Measurements from ENCODE around the gene WAPL. TPM values are rescaled to one million over a fixed set of nuclear protein-coding genes. Genes with fewer than 3 reads are reported as not detected.

Gene WAPL
- total RNA-seq, 1 experiment from 2014 or later = 24.5 TPM

- no peak for TF ChIP-seq EZH2 (IDR thresholded peaks at IDR 0.05; ENCODE audit: low read length, unreplicated experiment)
- TF ChIP-seq, protein P1, sequence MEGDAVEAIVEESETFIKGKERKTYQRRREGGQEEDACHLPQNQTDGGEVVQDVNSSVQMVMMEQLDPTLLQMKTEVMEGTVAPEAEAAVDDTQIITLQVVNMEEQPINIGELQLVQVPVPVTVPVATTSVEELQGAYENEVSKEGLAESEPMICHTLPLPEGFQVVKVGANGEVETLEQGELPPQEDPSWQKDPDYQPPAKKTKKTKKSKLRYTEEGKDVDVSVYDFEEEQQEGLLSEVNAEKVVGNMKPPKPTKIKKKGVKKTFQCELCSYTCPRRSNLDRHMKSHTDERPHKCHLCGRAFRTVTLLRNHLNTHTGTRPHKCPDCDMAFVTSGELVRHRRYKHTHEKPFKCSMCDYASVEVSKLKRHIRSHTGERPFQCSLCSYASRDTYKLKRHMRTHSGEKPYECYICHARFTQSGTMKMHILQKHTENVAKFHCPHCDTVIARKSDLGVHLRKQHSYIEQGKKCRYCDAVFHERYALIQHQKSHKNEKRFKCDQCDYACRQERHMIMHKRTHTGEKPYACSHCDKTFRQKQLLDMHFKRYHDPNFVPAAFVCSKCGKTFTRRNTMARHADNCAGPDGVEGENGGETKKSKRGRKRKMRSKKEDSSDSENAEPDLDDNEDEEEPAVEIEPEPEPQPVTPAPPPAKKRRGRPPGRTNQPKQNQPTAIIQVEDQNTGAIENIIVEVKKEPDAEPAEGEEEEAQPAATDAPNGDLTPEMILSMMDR (conservative IDR thresholded peaks at IDR 0.05; ENCODE audit: low read depth, low read length) = no peak
- TF ChIP-seq EZH2phosphoT487 (IDR thresholded peaks at IDR 0.05; ENCODE audit: borderline replicate concordance, low read length) = no peak
- Histone ChIP-seq H3K4me1 (ENCODE audit: insufficient read depth, low read length) (no peaks in the 10 kb centered on the region), H3K4me3 (ENCODE audit: low read length) (no peak overlapping the region), H2AFZ (ENCODE audit: low read length) (no peak overlapping the region), H3K27me3 (ENCODE audit: low read length) (peaks cover 11% of the 10 kb centered on the region; the same call in 1 of the 2 replicates), H3K36me3 (ENCODE audit: low read depth, low read length) (no peaks in the 10 kb centered on the region), H3K27ac (ENCODE audit: low read length) (no peak overlapping the region), H3K9ac (ENCODE audit: low read length) (no peak overlapping the region), H4K20me1 (ENCODE audit: low read length) (no peaks in the 10 kb centered on the region), H3K79me2 (ENCODE audit: low read length) (no peaks in the 10 kb centered on the region), H3K9me2 (replicated peaks; ENCODE audit: low read length) (no peaks in the 10 kb centered on the region), H3K4me2 (ENCODE audit: low read length) (no peak overlapping the region), H3F3A (ENCODE audit: low read length, unreplicated experiment) (no peaks in the 10 kb centered on the region), H3K9me3 (ENCODE audit: low read length) (no peaks in the 10 kb centered on the region)
- intact Hi-C loops (cut with micrococcal nuclease) = no loop called here
- ATAC-seq (no peak), DNase-seq (no peak)
- ChIA-PET POLR2A (ENCODE audit: unreplicated experiment) (no interaction called here), CTCF (interaction anchor here (0.6 kb wide), 1 partner anchor 40 kb away, joined by 3 read pairs; no protein-coding TSS in a partner anchor)
- no TSS peak for BruUV-seq (replicated peaks)
These were observed 134.3 kb downstream of the WAPL start for GRCh38 chr10:86387178-86387794.

- H3K4me2 ChIP-seq (ENCODE audit: low read length) = no peak overlapping the region
- BruUV-seq (replicated peaks) = no TSS peak
- TF ChIP-seq, protein P1 (conservative IDR thresholded peaks at IDR 0.05; ENCODE audit: low read depth, low read length) = no peak
- no peak for TF ChIP-seq EZH2phosphoT487 (IDR thresholded peaks at IDR 0.05; ENCODE audit: borderline replicate concordance, low read length)
- TF ChIP-seq EZH2 (IDR thresholded peaks at IDR 0.05; ENCODE audit: low read length, unreplicated experiment) = no peak
- POLR2A ChIA-PET (ENCODE audit: unreplicated experiment) = no interaction called here
- CTCF ChIA-PET = no interaction called here
- H3K9me2 ChIP-seq (replicated peaks; ENCODE audit: low read length) = no peaks in the 10 kb centered on the region
- H3F3A ChIP-seq (ENCODE audit: low read length, unreplicated experiment) = no peaks in the 10 kb centered on the region
- no peak overlapping the region for H3K4me3 ChIP-seq (ENCODE audit: low read length)
- intact Hi-C loops (cut with micrococcal nuclease) = no loop called here
- H2AFZ ChIP-seq (ENCODE audit: low read length) = no peak overlapping the region
- no peaks in the 10 kb centered on the region for H3K79me2 ChIP-seq (ENCODE audit: low read length)
- H3K4me1 ChIP-seq (ENCODE audit: insufficient read depth, low read length) = no peaks in the 10 kb centered on the region
- ATAC-seq = peak; percentile 29; the same call in 1 of the 2 replicates
- H3K27ac ChIP-seq (ENCODE audit: low read length) = no peak overlapping the region
- peaks cover 18% of the 10 kb centered on the region for H3K27me3 ChIP-seq (ENCODE audit: low read length)
- no peaks in the 10 kb centered on the region for H4K20me1 ChIP-seq (ENCODE audit: low read length)
- no peaks in the 10 kb centered on the region for H3K9me3 ChIP-seq (ENCODE audit: low read length)
- peak; percentile 9 for DNase-seq
- no peak overlapping the region for H3K9ac ChIP-seq (ENCODE audit: low read length)
- no peaks in the 10 kb centered on the region for H3K36me3 ChIP-seq (ENCODE audit: low read depth, low read length)
These were observed 135.8 kb downstream of the WAPL start for GRCh38 chr10:86385806-86386205.

Other genes with a start within 250 kb of the WAPL start
- gene GRID1, start 155.0 kb downstream of the WAPL start, total RNA-seq (2014; rRNA removed) = not detected in 2 replicates
- not detected in 2 replicates for gene OPN4, start 132.8 kb upstream of the WAPL start, total RNA-seq (2014; rRNA removed)
- 0.04 and 0.52 TPM in 2 replicates for gene LDB3, start 146.7 kb upstream of the WAPL start, total RNA-seq (2014; rRNA removed)
- 10.5 and 14.5 TPM in 2 replicates for gene BMPR1A, start 234.8 kb upstream of the WAPL start, total RNA-seq (2014; rRNA removed)

Measured in PC-3 (cell line).